Effector CD4-positive, alpha-beta T cell (primary cell): ENCODE data around the gene NEK4.

Source experiments
- DNase-seq: peaks from one replicate; pipeline ENCODE4 v3.0.0-alpha.2; 2020

NEK4 gene

GRCh38 chr3:52792961-52793695 is 22.4 kb upstream of the NEK4 start:
- DNase-seq, result no peak

DNA sequence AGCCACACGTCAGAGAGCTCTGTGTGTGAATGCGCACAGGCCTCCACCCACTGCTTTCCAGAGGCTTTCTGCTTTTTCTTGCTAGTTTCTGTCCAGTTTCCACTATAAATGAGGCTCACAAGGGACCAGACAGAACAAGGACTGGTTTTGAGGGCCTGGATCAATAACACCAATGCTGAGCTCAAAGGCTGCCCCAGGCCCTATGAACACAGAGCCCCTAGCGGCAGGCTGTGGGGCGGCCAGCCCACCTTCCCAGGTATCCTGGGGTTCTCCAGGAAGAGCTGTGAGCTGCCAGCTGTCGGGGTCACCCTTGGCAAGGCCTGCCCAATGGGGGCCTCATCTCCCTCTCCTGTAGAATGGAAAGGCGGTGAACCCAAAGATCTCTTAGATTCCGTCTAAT is 21.7 kb upstream of the NEK4 start:
- DNase-seq, result no peak

- DNase-seq, result no peak
Measured at GRCh38 chr3:52791928-52792327, 21.2 kb upstream of the NEK4 start.

GRCh38 chr3:52791366-52791765 is 20.6 kb upstream of the NEK4 start:
- DNase-seq, result no peak

DNA sequence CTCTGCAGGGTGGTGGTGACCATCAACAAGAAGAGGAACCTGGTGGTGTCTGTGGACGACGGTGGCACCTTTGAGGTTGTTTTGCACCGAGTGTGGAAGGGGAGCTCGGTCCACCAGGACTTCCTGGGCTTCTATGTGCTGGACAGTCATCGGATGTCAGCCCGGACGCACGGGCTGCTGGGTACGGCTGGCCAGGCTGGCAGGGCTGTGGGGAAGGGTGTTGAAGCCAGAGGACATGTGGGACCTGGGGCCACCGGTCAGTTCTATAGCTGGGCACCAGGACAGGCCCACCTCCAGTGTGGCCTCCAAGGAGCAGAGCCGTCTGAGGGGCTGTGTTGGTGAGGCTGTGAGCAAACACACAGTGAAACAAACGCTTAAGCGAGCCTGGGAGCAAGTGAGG is 20.0 kb upstream of the NEK4 start:
- DNase-seq, result no peak

- DNase-seq, result no peak
Measured at GRCh38 chr3:52790337-52790736, 19.6 kb upstream of the NEK4 start.

DNA sequence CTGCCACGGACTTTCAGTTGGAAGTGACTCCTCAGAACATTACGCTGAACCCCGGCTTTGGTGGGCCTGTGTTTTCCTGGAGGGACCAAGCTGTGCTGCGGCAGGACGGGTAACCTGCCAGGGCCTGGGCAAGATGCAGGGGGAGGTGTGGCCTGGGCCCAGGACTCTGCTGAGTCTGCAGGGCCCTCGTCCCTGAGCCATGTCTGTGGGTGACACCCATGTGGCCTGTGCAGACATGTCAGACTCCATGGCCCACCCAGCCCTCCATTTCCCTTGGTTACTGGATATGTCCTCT is 19.0 kb upstream of the NEK4 start:
- DNase-seq, result no peak

- no peak for DNase-seq
Measured at GRCh38 chr3:52788890-52789745, 18.4 kb upstream of the NEK4 start.

DNA sequence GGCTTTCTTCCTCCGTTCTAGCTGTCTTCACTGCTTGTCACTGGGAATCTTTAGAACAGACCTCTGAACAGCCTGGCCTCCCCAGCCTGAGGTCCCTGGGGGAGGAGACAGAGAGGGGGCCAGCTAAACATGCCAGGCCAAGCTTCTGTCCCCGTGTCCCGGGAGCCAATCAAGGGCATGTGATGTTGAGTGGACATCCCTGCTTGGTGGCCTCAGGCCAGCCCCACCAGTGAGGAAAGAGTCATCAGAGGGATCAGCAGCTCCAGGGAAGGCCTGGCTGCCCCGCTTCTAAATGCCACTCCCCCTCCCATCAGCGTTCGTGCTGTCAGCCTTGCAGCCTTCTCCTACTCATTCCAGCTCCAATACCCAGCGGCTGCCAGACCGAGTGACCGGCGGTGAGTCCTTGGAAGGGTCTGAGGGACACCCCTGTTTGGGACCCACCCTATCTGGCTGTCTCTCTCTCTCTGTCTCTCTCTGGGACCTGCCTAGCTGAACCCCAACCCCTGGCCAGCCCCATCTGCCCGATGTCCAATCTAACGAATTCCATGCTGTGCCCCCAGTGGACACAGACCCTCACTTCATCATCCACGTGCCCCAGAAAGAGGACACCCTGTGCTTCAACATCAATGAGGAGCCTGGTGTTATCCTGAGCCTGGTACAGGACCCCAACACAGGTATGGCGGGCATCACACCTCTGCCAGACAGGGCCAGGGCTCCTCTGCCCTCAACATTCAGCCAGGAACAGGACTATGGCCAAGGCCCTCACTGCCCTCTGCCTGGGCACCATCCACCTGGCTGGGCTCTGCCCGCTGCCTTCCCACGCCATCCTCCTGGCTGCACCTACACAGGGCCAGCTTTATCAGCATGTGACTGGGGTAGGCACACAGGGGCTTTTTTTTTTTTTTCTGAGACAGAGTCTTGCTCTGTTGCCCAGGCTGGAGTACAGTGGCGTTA is 17.2 kb upstream of the NEK4 start:
- no peak for DNase-seq

DNA sequence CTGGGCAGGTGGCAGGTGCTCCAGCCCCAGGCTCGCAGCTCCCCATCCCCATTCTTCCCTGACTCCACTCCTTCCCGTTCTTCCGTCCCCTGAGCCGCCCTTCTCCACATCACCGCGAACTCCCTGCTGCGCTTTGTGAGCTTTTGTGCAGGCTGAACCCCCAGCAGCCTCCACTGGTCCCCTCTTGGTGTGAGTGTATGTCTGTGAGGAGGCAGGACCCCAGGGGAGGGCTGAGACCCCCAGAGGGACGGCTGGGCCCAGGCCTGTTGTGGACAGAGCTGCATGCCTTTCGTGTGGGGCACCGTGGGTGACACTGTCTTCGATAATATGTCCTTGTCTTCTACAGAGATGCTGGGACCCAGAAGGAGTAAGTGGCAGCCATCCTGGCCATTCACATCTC is 16.5 kb upstream of the NEK4 start:
- DNase-seq, result no peak

DNA sequence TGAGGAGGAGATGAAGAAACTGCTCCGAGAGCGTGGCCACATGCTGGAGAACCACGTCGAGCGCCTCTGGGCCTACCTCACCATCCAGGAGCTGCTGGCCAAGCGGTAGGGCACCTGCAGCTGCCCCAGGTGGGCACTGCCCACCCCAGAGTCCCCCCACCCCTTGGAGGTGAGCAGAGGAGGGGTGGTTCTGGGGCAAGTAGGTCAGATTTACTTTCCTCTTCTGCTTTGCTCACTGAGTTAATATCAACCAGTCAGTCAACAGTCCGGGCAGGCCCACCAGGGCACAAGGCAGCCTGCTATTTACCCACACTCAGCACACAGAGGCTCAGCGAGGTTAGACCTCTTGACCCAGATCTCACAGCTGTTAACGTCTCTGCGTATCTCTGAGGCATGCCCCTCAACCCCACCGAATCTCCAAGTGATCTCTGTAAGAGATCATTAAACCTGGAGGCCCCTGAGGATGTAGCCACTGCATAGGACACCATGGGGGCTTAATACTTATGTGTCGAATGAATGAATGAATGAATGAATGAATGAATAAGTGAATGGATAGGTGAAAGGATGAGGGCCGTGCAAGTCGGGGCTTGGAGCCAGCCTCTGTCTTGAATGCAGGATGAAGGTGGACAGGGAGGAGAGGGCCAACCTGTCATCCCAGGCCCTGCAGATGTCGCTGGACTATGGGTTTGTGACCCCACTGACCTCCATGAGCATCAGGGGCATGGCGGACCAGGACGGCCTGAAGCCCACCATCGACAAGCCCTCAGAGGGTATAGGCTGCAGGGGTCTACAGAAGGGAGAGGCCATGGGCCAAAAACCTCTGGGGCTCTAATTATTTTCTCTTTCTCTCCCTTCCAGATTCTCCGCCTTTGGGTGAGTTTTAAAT is 15.8 kb upstream of the NEK4 start:
- DNase-seq, result no peak

GRCh38 chr3:52784931-52785590 is 14.3 kb upstream of the NEK4 start:
- no peak for DNase-seq

DNA sequence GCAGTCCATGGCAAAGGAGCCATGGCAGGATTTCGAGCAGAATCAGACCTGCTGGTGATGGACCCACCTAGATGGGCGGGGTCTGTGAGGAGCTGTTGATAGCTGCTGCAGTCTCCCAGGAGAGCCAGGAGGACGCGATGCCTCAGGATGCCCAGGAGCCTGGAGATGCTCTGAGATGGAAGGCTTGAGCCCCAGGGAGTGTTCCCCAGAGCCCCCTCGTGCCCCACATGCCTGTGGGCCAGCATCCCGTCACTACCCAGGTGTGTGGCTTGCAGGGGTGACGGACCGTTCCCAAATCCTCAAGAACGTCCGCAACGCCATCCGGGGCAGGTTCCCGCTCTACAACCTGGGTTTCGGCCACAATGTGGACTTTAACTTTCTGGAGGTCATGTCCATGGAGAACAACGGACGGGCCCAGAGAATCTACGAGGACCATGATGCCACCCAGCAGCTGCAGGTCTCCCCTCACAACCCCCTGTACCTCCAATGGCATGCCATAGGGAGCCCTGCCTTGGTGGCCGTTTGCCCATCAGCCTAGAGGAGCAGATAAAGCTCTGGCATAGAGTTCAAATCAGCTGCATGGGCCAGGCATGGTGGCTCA is 13.4 kb upstream of the NEK4 start:
- no peak for DNase-seq

DNA sequence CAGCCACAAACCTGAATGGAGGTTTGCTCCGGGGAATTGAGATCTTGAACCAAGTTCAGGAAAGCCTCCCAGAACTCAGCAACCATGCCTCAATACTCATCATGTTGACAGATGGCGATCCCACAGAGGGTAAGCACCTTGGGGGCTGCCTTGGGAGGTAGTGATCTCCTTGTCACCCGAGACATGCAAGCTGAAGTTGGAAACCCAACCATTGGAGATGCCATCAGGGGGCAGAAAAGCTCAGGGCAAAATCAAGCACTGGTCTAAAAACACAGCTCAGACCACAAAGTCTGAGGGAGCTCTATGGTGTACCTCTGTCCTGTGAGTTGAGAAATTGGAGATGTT is 12.4 kb upstream of the NEK4 start:
- no peak for DNase-seq

DNA sequence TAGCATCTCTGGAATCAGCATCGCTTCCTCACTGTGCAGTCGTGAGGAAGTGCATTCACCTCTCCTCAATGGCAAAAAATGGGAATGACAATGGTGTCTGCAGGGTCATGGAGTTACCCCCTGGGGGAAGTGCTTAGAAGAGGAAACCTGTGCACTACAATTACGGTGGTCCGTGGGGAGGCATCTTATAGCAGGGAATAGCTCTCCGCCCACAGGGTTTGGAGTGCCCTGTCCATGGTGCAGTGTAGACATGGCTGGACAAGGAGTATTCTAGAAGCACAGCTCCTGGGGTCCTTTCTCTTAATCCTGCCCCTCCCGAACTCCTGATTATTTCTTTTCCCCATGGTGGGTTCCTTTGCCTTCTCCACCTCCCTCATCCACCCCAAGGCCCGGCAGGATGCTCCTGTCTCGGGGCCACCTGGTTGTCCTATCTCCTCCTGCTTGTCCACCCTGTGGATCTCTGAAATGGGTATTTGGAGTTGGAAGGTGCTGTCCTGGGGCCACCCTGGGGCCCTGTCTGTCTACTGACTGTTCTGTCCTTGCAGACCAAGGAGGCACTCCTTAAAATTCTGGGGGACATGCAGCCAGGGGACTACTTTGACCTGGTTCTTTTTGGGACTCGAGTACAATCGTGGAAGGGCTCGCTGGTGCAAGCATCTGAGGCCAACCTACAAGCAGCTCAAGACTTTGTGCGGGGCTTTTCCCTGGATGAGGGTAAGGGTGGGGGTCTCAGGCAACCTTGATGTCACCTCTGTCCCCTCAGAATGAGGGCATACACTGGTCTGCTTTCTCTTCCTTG is 11.9 kb upstream of the NEK4 start:
- no peak for DNase-seq

DNA sequence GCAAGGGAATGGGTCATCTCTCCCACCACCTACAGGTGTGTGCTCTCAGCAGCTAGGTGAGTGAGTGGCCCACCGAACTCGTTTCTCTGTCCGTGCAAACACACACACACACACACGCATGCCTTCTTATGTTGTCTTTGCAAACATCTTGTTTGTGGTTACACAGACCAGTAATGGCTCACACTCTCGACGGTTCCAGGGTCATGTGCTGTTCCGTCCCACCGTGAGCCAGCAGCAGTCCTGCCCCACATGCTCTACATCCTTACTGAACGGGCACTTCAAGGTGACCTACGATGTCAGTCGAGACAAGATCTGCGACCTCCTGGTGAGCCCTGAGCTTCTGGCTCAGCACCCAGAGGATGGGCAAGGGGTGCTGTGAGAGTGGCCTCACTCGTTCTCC is 11.0 kb upstream of the NEK4 start:
- DNase-seq, result no peak

DNA sequence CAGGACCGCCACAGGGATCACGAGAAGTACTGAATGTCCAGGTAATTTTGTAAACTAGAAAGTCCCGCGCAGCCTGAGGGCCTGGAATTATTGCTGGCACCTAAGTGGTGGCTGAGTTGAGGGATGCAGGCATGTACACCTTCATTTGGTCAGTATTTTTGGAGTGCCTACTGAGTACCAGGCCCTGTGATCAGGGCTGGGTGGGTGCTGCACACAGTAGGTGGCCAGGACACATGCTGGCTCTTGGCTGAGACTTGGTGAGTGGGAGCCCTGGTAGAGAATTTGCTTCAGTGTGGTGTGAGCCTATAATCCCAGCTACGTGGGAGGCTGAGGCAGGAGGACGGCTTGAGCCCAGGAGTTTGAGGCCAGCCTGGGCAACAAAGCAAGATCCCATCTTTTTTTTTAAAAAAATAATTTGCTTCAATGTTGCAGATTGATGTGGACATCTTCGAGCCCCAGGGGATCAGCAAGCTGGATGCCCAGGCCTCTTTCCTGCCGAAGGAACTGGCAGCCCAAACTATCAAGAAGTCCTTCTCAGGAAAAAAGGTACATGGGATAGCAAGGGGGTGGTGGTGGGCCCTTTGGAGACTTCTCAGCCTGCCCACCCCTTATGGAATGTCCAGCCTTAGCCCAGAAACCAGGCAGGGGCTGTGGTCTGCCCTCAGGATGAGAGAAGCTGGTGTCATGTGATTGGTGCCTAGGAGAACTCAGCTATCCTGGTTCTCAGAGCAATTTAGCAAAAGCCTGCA is 9.3 kb upstream of the NEK4 start:
- no peak for DNase-seq

DNA sequence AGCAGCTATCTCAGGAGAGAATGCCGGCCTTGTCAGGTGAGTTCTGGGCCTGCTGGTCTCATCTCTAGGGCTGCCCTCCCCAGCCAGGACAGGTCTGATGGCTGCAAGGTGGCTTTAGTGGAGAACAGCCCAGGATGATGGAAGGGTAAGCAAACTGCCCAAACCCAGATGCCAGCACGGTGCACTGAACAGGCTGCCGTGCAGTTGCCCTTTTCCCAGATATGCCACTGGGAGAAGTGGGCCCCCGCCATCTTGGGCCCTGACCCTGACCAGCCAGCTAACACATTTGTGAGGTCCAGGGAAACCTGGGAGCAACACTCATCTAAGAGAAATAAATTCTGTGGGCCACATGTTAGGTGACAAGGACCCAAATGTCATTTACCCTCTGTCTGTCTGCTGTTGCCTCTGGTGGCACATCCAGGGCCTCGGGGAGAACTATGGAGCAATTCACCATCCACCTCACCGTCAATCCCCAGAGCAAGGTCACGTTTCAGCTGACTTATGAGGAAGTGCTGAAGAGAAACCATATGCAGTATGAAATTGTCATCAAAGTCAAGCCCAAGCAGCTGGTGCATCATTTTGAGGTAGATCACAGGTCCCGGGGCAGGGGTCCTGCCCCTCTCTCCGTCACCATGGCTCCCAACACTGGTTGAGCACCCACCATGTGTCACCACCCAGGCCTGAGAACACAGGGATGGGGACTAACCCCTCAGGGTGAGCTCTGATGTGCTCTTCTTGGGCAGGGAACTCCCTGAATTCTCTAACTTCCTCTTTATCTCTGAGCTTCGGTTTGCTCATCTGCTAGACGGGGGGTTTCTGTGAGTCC is 8.5 kb upstream of the NEK4 start:
- no peak for DNase-seq
